Mesenchymal stem cell (in vitro differentiated cells and primary cell): Measurements from ENCODE around the gene PXMP4.

Experiments
- DNase-seq: peaks from one replicate; pipeline ENCODE4 v3.0.0-alpha.2; 2013
- H2AFZ ChIP-seq: one replicate; pipeline ENCODE4 v1.6.1; 2013; ENCODE audit warnings: low read depth, mild to moderate bottlenecking, control low read depth, inconsistent platforms, low read length, moderate library complexity
- H2AK5ac ChIP-seq: 2 replicates; pipeline ENCODE4 v1.6.1; 2013; ENCODE audit warnings: low read length, moderate library complexity, mild to moderate bottlenecking, inconsistent platforms; ENCODE audit not compliant: severe bottlenecking
- H2BK120ac ChIP-seq: one replicate; pipeline ENCODE4 v1.6.1; 2013; ENCODE audit warnings: low read depth, mild to moderate bottlenecking, inconsistent platforms, low read length, moderate library complexity
- H2BK12ac ChIP-seq, 2 experiments: one replicate each; pipeline ENCODE4 v1.6.1; 2013; ENCODE audit warnings: inconsistent platforms in 2 of 2, low read length in 2 of 2, mild to moderate bottlenecking in 2 of 2, moderate library complexity in 2 of 2, control low read depth in 1 of 2
- H2BK15ac ChIP-seq: one replicate; pipeline ENCODE4 v1.6.1; 2013; ENCODE audit warnings: mild to moderate bottlenecking, low read depth, inconsistent platforms; ENCODE audit not compliant: poor library complexity, severe bottlenecking
- H2BK5ac ChIP-seq: 2 replicates; pipeline ENCODE4 v1.6.1; 2013; ENCODE audit warnings: low read depth, mild to moderate bottlenecking, low read length, control low read depth, inconsistent platforms; ENCODE audit not compliant: poor library complexity, severe bottlenecking
- H3K14ac ChIP-seq, 2 experiments: one replicate each; pipeline ENCODE4 v1.6.1; 2013; ENCODE audit warnings: inconsistent platforms in 2 of 2, low read length in 2 of 2, control low read depth in 1 of 2, mild to moderate bottlenecking in 1 of 2, moderate library complexity in 1 of 2
- H3K18ac ChIP-seq, 2 experiments: one replicate each; pipeline ENCODE4 v1.6.1; 2013; ENCODE audit warnings: inconsistent platforms in 2 of 2, low read length in 2 of 2, control low read depth in 1 of 2, low read depth in 1 of 2, mild to moderate bottlenecking in 1 of 2
- H3K23ac ChIP-seq, 2 experiments: one replicate each; pipeline ENCODE4 v1.6.1; 2013; ENCODE audit warnings: inconsistent platforms in 2 of 2, low read length in 2 of 2, mild to moderate bottlenecking in 2 of 2, moderate library complexity in 2 of 2, control low read depth in 1 of 2
- H3K27ac ChIP-seq: 2 replicates; pipeline ENCODE4 v1.5.1; 2013; ENCODE audit warnings: mild to moderate bottlenecking, moderate library complexity, low read length, control low read depth, inconsistent platforms; ENCODE audit not compliant: poor library complexity, severe bottlenecking
- H3K27me3 ChIP-seq, 2 experiments: 2 replicates each; pipeline versions ENCODE4 v1.6.1 to v1.7.0; 2013; ENCODE audit warnings: low read length in 2 of 2, mild to moderate bottlenecking in 2 of 2, moderate library complexity in 2 of 2, control low read depth in 1 of 2, inconsistent platforms in 1 of 2; ENCODE audit not compliant: control insufficient read depth in 1 of 2, insufficient read depth in 1 of 2
- H3K36me3 ChIP-seq, 2 experiments: 2 replicates each; pipeline versions ENCODE4 v1.6.1 to v1.7.0; 2013; ENCODE audit warnings: low read length in 2 of 2, control low read depth in 1 of 2, inconsistent platforms in 1 of 2, low read depth in 1 of 2, mild to moderate bottlenecking in 1 of 2; ENCODE audit not compliant: insufficient read depth in 2 of 2, control insufficient read depth in 1 of 2
- H3K4ac ChIP-seq, 2 experiments: one replicate each; pipeline ENCODE4 v1.6.1; 2013; ENCODE audit warnings: inconsistent platforms in 2 of 2, low read length in 2 of 2, mild to moderate bottlenecking in 2 of 2, moderate library complexity in 2 of 2, control low read depth in 1 of 2, low read depth in 1 of 2
- H3K4me1 ChIP-seq: 2 replicates; pipeline ENCODE4 v1.6.1; 2013; ENCODE audit warnings: low read depth, low read length, control low read depth; ENCODE audit not compliant: control insufficient read depth, insufficient read depth
- H3K4me2 ChIP-seq: 2 replicates; pipeline ENCODE4 v1.6.1; 2013; ENCODE audit warnings: low read length, mild to moderate bottlenecking, inconsistent platforms; ENCODE audit not compliant: poor library complexity, severe bottlenecking
- H3K4me3 ChIP-seq, 2 experiments: 2 replicates each; pipeline versions ENCODE4 v1.5.1 to v1.7.0; 2013; ENCODE audit warnings: low read length in 2 of 2, mild to moderate bottlenecking in 2 of 2, control low read depth in 1 of 2, low read depth in 1 of 2; ENCODE audit not compliant: insufficient read depth in 1 of 2
- H3K79me1 ChIP-seq: replicated peaks from 2 replicates; pipeline ENCODE4 v1.6.1; 2013; ENCODE audit warnings: mild to moderate bottlenecking, control low read depth, low read length, inconsistent platforms; ENCODE audit not compliant: poor library complexity, severe bottlenecking
- H3K9ac ChIP-seq: 2 replicates; pipeline ENCODE4 v1.7.0; 2013; ENCODE audit warnings: mild to moderate bottlenecking, low read length, moderate library complexity
- H3K9me3 ChIP-seq: 2 replicates; pipeline ENCODE4 v1.7.0; 2013; ENCODE audit warnings: mild to moderate bottlenecking, low read length; ENCODE audit not compliant: control insufficient read depth
- H4K8ac ChIP-seq: one replicate; pipeline ENCODE4 v1.6.1; 2013; ENCODE audit warnings: inconsistent platforms, mild to moderate bottlenecking, low read length, moderate library complexity
- H4K91ac ChIP-seq: one replicate; pipeline ENCODE4 v1.6.1; 2013; ENCODE audit warnings: mild to moderate bottlenecking, low read length, inconsistent platforms
- WGBS: methylation state at CpG from one replicate; pipeline ENCODE4 v1.1.7; 2013; ENCODE audit warnings: mixed read lengths; 5-methylcytosine and 5-hydroxymethylcytosine counted together

PXMP4 gene

GRCh38 chr20:33659341-33660034 is 60.6 kb downstream of the PXMP4 start:
- peaks cover 23% of the 10 kb centered on the region for H3K79me1 ChIP-seq
- H3K4me2 ChIP-seq, result no peak overlapping the region
- no peak overlapping the region for H2BK5ac ChIP-seq
- no peak for DNase-seq
- no peak overlapping the region for H2BK120ac ChIP-seq
- H3K14ac ChIP-seq, result no peak overlapping the region
- no peaks in the 10 kb centered on the region for H3K9me3 ChIP-seq
- H3K4me3 ChIP-seq, result no peak overlapping the region
- no peak overlapping the region for H4K8ac ChIP-seq
- no peak overlapping the region for H3K9ac ChIP-seq
- H3K27ac ChIP-seq, result no peak overlapping the region
- H2AFZ ChIP-seq, result no peak overlapping the region
- H3K23ac ChIP-seq, result no peak overlapping the region
- H3K36me3 ChIP-seq, result peaks cover 15 to 58% of the 10 kb centered on the region in 2 experiments
- H3K27me3 ChIP-seq, result no peaks in the 10 kb centered on the region
- WGBS, result 98% methylated on average over 32 of the region's 32 CpGs
- no peak overlapping the region for H4K91ac ChIP-seq
- H2BK12ac ChIP-seq, result no peak overlapping the region
- H3K4me1 ChIP-seq, result peaks cover 26% of the 10 kb centered on the region
- H2BK15ac ChIP-seq, result no peak overlapping the region
- no peak overlapping the region for H3K4ac ChIP-seq
- H3K18ac ChIP-seq, result no peak overlapping the region
- no peak overlapping the region for H2AK5ac ChIP-seq

- Histone ChIP-seq H2BK120ac (no peak overlapping the region), H2BK5ac (no peak overlapping the region), H2BK15ac (no peak overlapping the region), H3K18ac (no peak overlapping the region), H2AFZ (no peak overlapping the region), H3K36me3 (peaks cover 15 to 61% of the 10 kb centered on the region in 2 experiments), H3K23ac (no peak overlapping the region), H3K27me3 (no peaks in the 10 kb centered on the region), H3K4me2 (no peak overlapping the region), H2AK5ac (no peak overlapping the region), H3K9me3 (no peaks in the 10 kb centered on the region), H2BK12ac (no peak overlapping the region), H3K14ac (no peak overlapping the region), H4K91ac (no peak overlapping the region), H3K4me1 (peaks cover 25% of the 10 kb centered on the region), H3K4ac (no peak overlapping the region), H3K79me1 (peaks cover 23% of the 10 kb centered on the region), H3K4me3 (no peak overlapping the region), H3K9ac (no peak overlapping the region), H4K8ac (no peak overlapping the region), H3K27ac (no peak overlapping the region)
- WGBS, result 97% methylated on average over 4 of the region's 4 CpGs
- no peak for DNase-seq
Measured at GRCh38 chr20:33658929-33659328, 61.2 kb downstream of the PXMP4 start.

GRCh38 chr20:33658510-33658909 is 61.6 kb downstream of the PXMP4 start:
- no peak overlapping the region for H3K4me2 ChIP-seq
- no peak overlapping the region for H3K9ac ChIP-seq
- no peak overlapping the region for H3K4ac ChIP-seq
- peaks cover 23% of the 10 kb centered on the region for H3K79me1 ChIP-seq
- no peak overlapping the region for H3K18ac ChIP-seq
- H3K4me1 ChIP-seq, result peaks cover 26% of the 10 kb centered on the region
- no peak overlapping the region for H3K23ac ChIP-seq
- H2BK12ac ChIP-seq, result no peak overlapping the region
- no peak for DNase-seq
- no peak overlapping the region for H4K8ac ChIP-seq
- no peak overlapping the region for H2AFZ ChIP-seq
- H3K14ac ChIP-seq, result no peak overlapping the region
- peaks cover 15 to 61% of the 10 kb centered on the region in 2 experiments for H3K36me3 ChIP-seq
- no peak overlapping the region for H4K91ac ChIP-seq
- no peak overlapping the region for H2BK120ac ChIP-seq
- no peak overlapping the region for H2BK5ac ChIP-seq
- no peaks in the 10 kb centered on the region for H3K27me3 ChIP-seq
- no peak overlapping the region for H3K4me3 ChIP-seq
- no peak overlapping the region for H3K27ac ChIP-seq
- H2AK5ac ChIP-seq, result no peak overlapping the region
- H3K9me3 ChIP-seq, result no peaks in the 10 kb centered on the region
- no peak overlapping the region for H2BK15ac ChIP-seq
- WGBS, result 93% methylated on average over 8 of the region's 8 CpGs

- WGBS, result 98% methylated on average over 11 of the region's 12 CpGs
- H2BK15ac ChIP-seq, result no peak overlapping the region
- H3K4me3 ChIP-seq, result no peak overlapping the region
Measured at GRCh38 chr20:33657704-33658095, 62.4 kb downstream of the PXMP4 start.

More at GRCh38 chr20:33657704-33658095, 62.4 kb downstream of the PXMP4 start:
- Histone ChIP-seq H4K8ac (no peak overlapping the region), H3K27me3 (no peaks in the 10 kb centered on the region), H3K27ac (no peak overlapping the region), H3K36me3 (peaks cover 15 to 61% of the 10 kb centered on the region in 2 experiments), H3K9ac (no peak overlapping the region), H2AFZ (no peak overlapping the region), H2AK5ac (no peak overlapping the region), H3K4me2 (no peak overlapping the region), H3K4ac (no peak overlapping the region), H3K79me1 (peaks cover 23% of the 10 kb centered on the region), H3K4me1 (peaks cover 27% of the 10 kb centered on the region), H2BK120ac (no peak overlapping the region), H3K23ac (no peak overlapping the region), H3K14ac (no peak overlapping the region), H2BK12ac (no peak overlapping the region), H3K9me3 (no peaks in the 10 kb centered on the region), H3K18ac (no peak overlapping the region), H4K91ac (no peak overlapping the region), H2BK5ac (no peak overlapping the region)
- no peak for DNase-seq
